H1 (cell line): ENCODE measurements around the gene TSPAN32. TPM values are rescaled to one million over a fixed set of nuclear protein-coding genes. Genes with fewer than 3 reads are reported as not detected.

ENCODE experiments used
- CEBPB ChIP-seq: IDR thresholded peaks from 2 replicates; pipeline ENCODE4 v1.6.1; 2012; ENCODE audit warnings: low read depth, low read length
- CHD7 ChIP-seq: fragments of 300-600 bp; sonication (generic); IDR thresholded peaks from 2 replicates; pipeline ENCODE4 v1.7.1; 2012; ENCODE audit warnings: low read length, moderate library complexity, mild to moderate bottlenecking, inconsistent platforms; ENCODE audit not compliant: insufficient replicate concordance
- CREB1 ChIP-seq: IDR thresholded peaks from 2 replicates; pipeline ENCODE4 v1.6.1; 2012; ENCODE audit warnings: inconsistent platforms
- CTBP2 ChIP-seq: IDR thresholded peaks from 2 replicates; pipeline ENCODE4 v1.7.0; 2011; ENCODE audit warnings: borderline replicate concordance, mild to moderate bottlenecking, moderate library complexity, mixed read lengths, low read length; ENCODE audit not compliant: insufficient read depth, insufficient read length
- FOSL1 ChIP-seq: IDR thresholded peaks from 2 replicates; pipeline ENCODE4 v1.6.1; 2011; ENCODE audit warnings: mild to moderate bottlenecking, low read depth, low read length, moderate library complexity; ENCODE audit not compliant: insufficient read depth
- NRF1 ChIP-seq: IDR thresholded peaks from 2 replicates; pipeline ENCODE4 v1.6.1; 2011; ENCODE audit warnings: mild to moderate bottlenecking, low read depth, low read length, improper control_type of control experiment
- RBBP5 ChIP-seq: IDR thresholded peaks from 2 replicates; pipeline ENCODE4 v1.7.1; 2012; ENCODE audit warnings: low read depth, mild to moderate bottlenecking, inconsistent platforms, low read length, moderate library complexity, borderline replicate concordance
- SIN3A ChIP-seq, 2 experiments: IDR thresholded peaks in 1 of 2; conservative IDR thresholded peaks in 1 of 2; 2 replicates each; pipeline ENCODE4 v1.6.1; 2011 to 2012; ENCODE audit warnings: low read length in 2 of 2, improper control_type of control experiment in 1 of 2, low read depth in 1 of 2, mild to moderate bottlenecking in 1 of 2
- SP4 ChIP-seq: IDR thresholded peaks from 2 replicates; pipeline ENCODE4 v1.6.1; 2012; ENCODE audit warnings: low read length, inconsistent platforms
- SRF ChIP-seq: IDR thresholded peaks from 2 replicates; pipeline ENCODE4 v1.6.1; 2011; ENCODE audit warnings: mild to moderate bottlenecking, low read depth, low read length, moderate library complexity
- ZNF274 ChIP-seq: IDR thresholded peaks from 2 replicates; pipeline ENCODE4 v1.7.0; 2012; ENCODE audit warnings: low read length, borderline replicate concordance; ENCODE audit errors: extremely low read depth
- polyA plus RNA-seq, 7 experiments: library from polyadenylated mRNA; depleted of rRNA in 3 of 7; stranded (reverse) in 5 of 7; unstranded in 2 of 7; fragments of >200 nt in 5 of 7; fragments of 200-250 nt in 2 of 7; gene quantifications; 1 replicate in 5 of 7; 2 replicates in 1 of 7; 4 replicates in 1 of 7; pipeline versions ENCODE4 v1.2.1 to v1.2.3, GENCODE V29; 2011 to 2013; ENCODE audit warnings: missing spikeins in 2 of 7, mixed read lengths in 2 of 7
- total RNA-seq: library from RNA; stranded (reverse); fragmentation: NEBNext Ultra II Directional; extraction: Animal tissue kit (Norgen Biotek cat#: 25700); gene quantifications from 2 replicates; pipeline ENCODE4 v1.2.1, GENCODE V29; 2021

The TSPAN32 gene
- total and polyA plus RNA-seq, 2 of the 8 experiments (the other 6 are each of a cell fraction or from before 2014, with no cell fraction given) = not detected

GRCh38 chr11:2256293-2256913 lies 45.4 kb upstream of the TSPAN32 start (continued):
- TF ChIP-seq CHD7 (no peak), CREB1 (no peak), NRF1 (no peak), SIN3A (conservative IDR thresholded peaks at IDR 0.05 in 1 of 2, IDR thresholded peaks at IDR 0.05 in 1 of 2; ENCODE audit: low read depth in 1 of 2, low read length in 2 of 2) (no peak), SP4 (no peak), CEBPB (no peak), RBBP5 (no peak), ZNF274 (no peak), SRF (no peak), FOSL1 (no peak), CTBP2 (no peak)
